NCI-H1417 treated with DMSO at 0.1 percent for 48 hours (cell line): ENCODE results near the gene SYNE2.
"Not testable (repeated sequence)": the region's sequence is repeated elsewhere in the genome, so short reads cannot be mapped to it uniquely, and the experiment has no call there.

Experiments used
- DNase-seq: peaks from one replicate; lab custom pipeline; 2025; lab: John Stamatoyannopoulos, UW

SYNE2 gene

DNA sequence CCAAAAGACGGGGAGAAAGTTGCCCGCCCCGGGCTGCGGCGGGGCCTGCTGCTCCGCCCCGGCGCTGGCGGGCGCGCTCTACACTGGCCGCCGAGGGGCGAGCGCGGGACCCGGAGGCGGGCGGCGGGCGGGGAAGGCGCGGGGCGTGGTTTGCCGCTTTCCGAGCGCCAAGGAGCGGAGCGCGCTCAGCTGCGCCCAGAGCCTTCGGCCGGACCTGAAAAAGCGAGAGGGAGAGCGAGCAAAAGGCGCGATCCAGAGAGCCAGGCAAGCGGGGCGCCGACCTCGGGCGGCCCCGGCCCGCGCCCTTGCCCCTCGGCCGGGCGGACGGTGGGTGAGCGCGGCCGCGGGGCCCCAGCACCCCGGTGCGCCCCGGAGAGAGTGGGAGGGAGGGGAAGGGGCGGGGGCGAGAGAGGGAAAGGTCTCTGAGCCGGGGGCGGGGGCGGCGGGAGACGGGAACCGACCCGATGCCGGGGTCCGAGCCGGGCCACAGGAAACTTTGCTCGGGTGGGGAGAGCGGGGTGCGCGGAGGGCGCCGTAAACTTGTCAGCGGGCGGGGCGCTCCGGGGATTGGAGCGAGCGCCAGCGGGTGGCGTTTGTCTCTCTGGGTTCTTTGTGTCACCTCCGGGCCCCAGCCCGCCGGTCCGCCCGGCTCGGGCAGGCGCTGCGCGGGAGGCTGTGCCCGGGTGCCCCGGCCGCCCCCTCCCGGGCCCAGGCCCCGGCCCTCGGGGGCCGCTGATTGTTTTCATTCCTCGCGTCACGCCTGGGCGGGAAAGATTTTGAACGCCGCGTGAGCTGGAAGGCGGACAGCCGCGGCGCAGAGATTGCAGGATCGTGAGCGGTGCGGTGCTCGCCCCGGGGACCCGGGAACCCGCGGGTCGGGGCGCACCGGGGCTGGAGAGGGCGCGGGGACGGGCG, at the start of gene SYNE2:
Gene SYNE2, plus strand, starts transcription at position 188 of the 915 bp plus-strand sequence. CDS start 56,145 bp downstream, outside the sequence.
- no peak for DNase-seq

DNA sequence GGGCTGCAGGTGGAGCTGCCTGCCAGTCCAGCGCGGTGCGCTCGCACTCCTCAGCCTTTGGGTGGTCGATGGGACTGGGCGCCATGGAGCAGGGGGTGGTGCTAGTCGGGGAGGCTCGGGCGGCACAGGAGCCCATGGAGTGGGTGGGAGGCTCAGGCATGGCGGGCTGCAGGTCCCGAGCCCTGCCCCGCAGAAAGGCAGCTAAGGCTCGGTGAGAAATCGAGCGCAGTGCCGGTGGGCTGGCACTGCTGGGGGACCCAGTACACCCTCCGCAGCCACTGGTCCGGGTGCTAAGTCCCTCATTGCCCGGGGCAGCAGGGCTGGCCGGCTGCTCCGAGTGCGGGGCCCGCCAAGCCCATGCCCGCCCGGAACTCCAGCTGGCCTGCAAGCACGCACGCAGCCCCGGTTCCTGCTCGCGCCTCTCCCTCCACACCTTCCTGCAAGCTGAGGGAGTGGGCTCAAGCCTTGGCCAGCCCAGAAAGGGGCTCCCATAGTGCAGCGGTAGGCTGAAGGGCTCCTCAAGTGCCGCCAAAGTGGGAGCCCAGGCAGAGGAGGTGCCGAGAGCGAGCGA, 49.5 kb upstream of the SYNE2 start:
- DNase-seq: not testable (repeated sequence)

- not testable (repeated sequence) for DNase-seq
Observed at GRCh38 chr14:63806064-63806463, 46.7 kb upstream of the SYNE2 start.

GRCh38 chr14:63811692-63812091, 41.1 kb upstream of the SYNE2 start:
- DNase-seq: not testable (repeated sequence)

DNA sequence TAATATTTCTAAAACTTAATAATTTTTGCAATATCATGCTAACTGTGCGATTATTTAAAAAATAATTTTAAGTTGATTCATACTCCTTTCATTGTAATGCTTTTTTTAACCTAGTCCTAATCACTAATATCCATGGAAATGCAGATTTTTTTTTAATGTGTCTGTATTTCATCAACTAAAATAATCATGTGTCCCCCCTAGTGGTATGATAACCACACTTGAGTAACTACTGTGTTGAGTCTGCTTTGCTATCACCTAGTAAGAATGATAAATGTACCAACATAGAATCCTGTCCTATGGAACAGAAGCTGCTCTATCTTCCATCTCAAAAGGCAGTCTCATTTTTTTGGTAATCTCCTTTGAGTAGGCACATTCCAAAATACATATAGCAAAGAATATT, 19.1 kb upstream of the SYNE2 start:
- DNase-seq: no peak

DNA sequence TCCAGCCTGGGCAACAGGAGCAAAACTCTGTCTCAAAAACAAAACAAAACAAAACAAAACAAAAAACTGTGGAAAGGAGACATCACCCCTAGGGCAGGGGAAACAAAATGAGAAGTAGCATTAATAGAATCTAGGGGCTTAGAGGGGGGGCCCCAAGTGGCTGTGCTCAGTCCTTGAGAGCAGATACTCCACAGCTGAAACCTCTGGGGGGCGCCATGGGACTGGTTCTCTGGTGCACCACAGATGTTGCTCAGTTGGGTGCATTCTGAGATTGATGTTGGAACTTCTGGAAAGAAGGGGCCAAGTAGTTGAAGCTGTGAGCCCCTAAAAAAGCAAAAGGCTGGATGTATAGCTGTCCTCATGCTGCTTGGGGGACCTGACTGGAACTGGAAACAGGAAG, 11.8 kb upstream of the SYNE2 start:
- DNase-seq: no peak

GRCh38 chr14:63843796-63844195, 9.0 kb upstream of the SYNE2 start:
- DNase-seq: no peak

DNA sequence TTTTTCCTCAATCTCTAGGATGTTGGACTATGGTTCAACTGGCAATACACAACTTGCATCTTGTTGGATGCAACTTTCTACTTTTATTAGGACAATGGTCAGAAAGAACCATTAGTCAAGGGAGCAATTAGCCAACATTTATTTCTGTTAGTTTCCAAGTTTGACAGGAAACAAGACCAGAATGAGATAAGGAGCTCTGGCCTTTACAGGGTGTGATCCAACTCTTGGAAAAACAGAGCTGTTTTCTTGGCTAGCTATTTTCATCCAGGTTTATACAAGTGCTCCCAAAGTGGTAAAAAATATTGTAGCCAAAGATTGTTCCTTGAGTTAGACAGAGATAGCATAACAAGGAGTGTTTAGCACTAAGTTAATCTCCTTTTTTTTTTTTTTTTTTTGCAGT, 3.9 kb upstream of the SYNE2 start:
- DNase-seq: no peak

GRCh38 chr14:63852271-63852816, 460 bp upstream of the SYNE2 start:
- DNase-seq: no peak

DNA sequence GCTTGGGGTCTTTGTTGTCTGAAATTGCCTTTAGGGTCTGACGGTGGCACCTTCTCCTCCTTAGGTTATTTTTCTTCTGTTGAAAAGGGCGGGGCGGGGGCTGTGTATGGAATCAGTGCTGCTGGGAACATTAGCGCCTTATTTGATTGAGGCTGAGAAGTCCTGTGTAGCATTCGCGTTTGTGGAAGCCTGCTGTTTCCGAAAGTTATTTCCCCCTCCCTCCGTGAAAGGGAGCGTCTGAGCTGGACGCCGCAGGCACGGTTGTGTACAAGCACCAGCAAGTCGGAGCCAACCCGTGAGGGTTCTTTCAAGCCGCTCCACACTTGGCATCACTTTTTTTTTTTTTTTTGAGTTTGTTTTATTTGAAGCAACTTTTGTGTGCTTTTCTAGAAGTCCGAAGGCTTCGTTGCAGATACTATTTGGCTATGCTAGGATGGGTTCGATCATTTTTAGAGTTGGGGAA, 1.1 kb downstream of the SYNE2 start:
- DNase-seq: no peak

GRCh38 chr14:63854330-63854729, 1.5 kb downstream of the SYNE2 start:
- DNase-seq: no peak

DNA sequence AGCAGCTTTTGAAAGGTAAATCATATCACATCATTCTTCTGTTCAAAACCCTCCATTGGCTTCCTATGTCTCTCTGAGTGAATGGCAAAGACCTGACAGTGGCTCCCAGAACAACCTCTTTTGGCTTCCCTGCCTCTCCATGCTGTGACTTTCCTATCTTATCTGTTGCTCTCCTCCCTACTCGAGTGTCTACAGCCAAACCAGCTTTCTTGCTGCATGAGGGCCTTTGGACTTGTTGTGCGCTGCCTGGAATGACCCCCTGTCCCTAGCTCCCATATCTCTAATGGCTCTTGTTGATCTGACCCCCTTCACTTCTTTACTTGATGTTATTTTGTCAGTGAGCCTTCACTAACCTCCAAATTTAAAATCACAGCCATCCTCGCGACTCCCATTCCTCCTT, 2.5 kb downstream of the SYNE2 start:
- no peak for DNase-seq

- DNase-seq: no peak
Observed at GRCh38 chr14:63857466-63858030, 4.7 kb downstream of the SYNE2 start.

DNA sequence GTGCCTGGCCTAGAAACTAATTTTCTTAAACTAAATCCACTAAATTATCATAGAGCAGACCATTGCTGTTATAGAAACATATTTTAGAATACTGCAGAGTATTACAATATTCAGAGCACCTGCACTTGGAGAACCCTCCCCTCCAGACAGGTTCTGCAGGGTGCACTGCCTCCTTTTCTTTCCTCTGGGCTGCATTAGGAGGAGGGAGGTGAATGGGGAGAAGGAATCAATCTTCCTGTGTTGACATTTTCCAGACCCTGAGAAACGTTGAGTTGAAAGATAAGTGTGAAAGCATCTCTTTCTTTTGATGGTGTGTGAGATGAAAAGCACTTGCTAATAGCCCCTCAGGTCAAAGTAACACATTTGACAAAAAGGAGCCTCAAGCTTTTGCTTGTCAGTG, 7.3 kb downstream of the SYNE2 start:
- no peak for DNase-seq

- no peak for DNase-seq
Observed at GRCh38 chr14:63862163-63862562, 9.4 kb downstream of the SYNE2 start.

GRCh38 chr14:63863004-63863403, 10.2 kb downstream of the SYNE2 start:
- DNase-seq: no peak

GRCh38 chr14:63864775-63865174, 12.0 kb downstream of the SYNE2 start:
- not testable (repeated sequence) for DNase-seq

- no peak for DNase-seq
Observed at GRCh38 chr14:63867933-63868921, 15.4 kb downstream of the SYNE2 start.

GRCh38 chr14:63869940-63870752, 17.3 kb downstream of the SYNE2 start:
- DNase-seq: not testable (repeated sequence)

DNA sequence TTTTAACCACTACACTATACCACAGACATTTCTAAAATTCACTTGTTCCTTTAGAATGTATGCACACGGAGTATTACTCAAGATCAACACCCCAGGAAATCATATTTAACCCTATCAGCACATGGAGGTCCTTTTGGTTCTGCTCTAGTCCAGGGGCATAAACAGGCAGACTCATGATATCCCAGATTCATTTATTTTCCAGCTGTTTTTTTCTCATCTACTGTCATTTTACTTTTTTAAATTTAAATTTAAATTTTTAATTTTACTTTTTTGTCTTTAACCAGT, 17.9 kb downstream of the SYNE2 start:
- DNase-seq: not testable (repeated sequence)

- no peak for DNase-seq
Observed at GRCh38 chr14:63874223-63874622, 21.4 kb downstream of the SYNE2 start.
